HepG2 (cell line): ENCODE measurements around the gene ACAA2. TPM values are rescaled to one million over a fixed set of nuclear protein-coding genes. Genes with fewer than 3 reads are reported as not detected.

Source experiments
- ASH2L ChIP-seq: fragments of 300-600, 200-600 bp; sonication (generic); IDR thresholded peaks from 2 replicates; pipeline ENCODE4 v1.7.0; 2017; ENCODE audit warnings: low read depth, mild to moderate bottlenecking, moderate library complexity, mixed read lengths, low read length; ENCODE audit not compliant: insufficient read length
- CHCHD3 ChIP-seq: sonication (generic); formaldehyde crosslinking; IDR thresholded peaks from 2 replicates; pipeline ENCODE4 v1.8.0; 2022; ENCODE audit warnings: mild to moderate bottlenecking, missing genetic modification reagents, moderate library complexity
- DRAP1 ChIP-seq: IDR thresholded peaks from 2 replicates; pipeline ENCODE4 v1.6.1; 2016; ENCODE audit warnings: missing genetic modification reagents, missing compliant biosample characterization
- FOXA1 ChIP-seq, 2 experiments: fragments of 450-650 bp in 1 of 2; sonication (generic) in 1 of 2; formaldehyde crosslinking in 1 of 2; IDR thresholded peaks; 2 replicates each; pipeline versions ENCODE4 v1.4.0 to v1.6.1; 2016 to 2020; ENCODE audit warnings: missing genetic modification reagents in 1 of 2
- GABPA ChIP-seq, 2 experiments: IDR thresholded peaks; 2 replicates each; pipeline ENCODE4 v1.6.1; 2011 to 2016; ENCODE audit warnings: low read depth in 2 of 2, low read length in 1 of 2, missing biosample characterization in 1 of 2, missing genetic modification characterization in 1 of 2
- GLI4 ChIP-seq: sonication (generic); formaldehyde crosslinking; IDR thresholded peaks from 2 replicates; pipeline ENCODE4 v1.5.1; 2020; ENCODE audit warnings: missing genetic modification reagents, mild to moderate bottlenecking, moderate library complexity, borderline replicate concordance
- KDM5B ChIP-seq: sonication (generic); formaldehyde crosslinking; IDR thresholded peaks from 2 replicates; pipeline ENCODE4 v1.4.0; 2020; ENCODE audit warnings: missing genetic modification reagents, mild to moderate bottlenecking, borderline replicate concordance
- MAFF ChIP-seq: IDR thresholded peaks from 2 replicates; pipeline ENCODE4 v1.6.1; 2011; ENCODE audit warnings: low read depth, low read length, improper control_type of control experiment
- NCOA2 ChIP-seq: sonication (generic); formaldehyde crosslinking; IDR thresholded peaks from 2 replicates; pipeline ENCODE4 v1.8.0; 2022; ENCODE audit warnings: inconsistent platforms
- SMAD1 ChIP-seq: sonication (generic); formaldehyde crosslinking; IDR thresholded peaks from 2 replicates; pipeline ENCODE4 v1.4.0; 2020; ENCODE audit warnings: missing genetic modification reagents, low read depth, mild to moderate bottlenecking, borderline replicate concordance
- SMARCE1 ChIP-seq: fragments of 450-650 bp; IDR thresholded peaks from 2 replicates; pipeline ENCODE4 v1.6.1; 2017; ENCODE audit warnings: borderline replicate concordance
- STAT5B ChIP-seq: sonication (generic); formaldehyde crosslinking; IDR thresholded peaks from 2 replicates; pipeline ENCODE4 v1.4.0; 2020; ENCODE audit warnings: missing genetic modification reagents
- TEF ChIP-seq: sonication (generic); formaldehyde crosslinking; IDR thresholded peaks from 2 replicates; pipeline ENCODE4 v1.5.0; 2020; ENCODE audit warnings: missing genetic modification reagents
- ZBTB40 ChIP-seq, 2 experiments: fragments of 450-650 bp in 1 of 2; sonication (generic) in 1 of 2; formaldehyde crosslinking in 1 of 2; IDR thresholded peaks; 2 replicates each; pipeline versions ENCODE4 v1.6.1 to v1.8.0; 2016 to 2022; ENCODE audit warnings: antibody characterized with exemption in 1 of 2, mild to moderate bottlenecking in 1 of 2, missing genetic modification reagents in 1 of 2
- ZNF136 ChIP-seq: sonication (generic); formaldehyde crosslinking; IDR thresholded peaks from 2 replicates; pipeline ENCODE4 v1.8.1; 2022; ENCODE audit warnings: low read depth, mild to moderate bottlenecking, moderate library complexity, missing genetic modification reagents
- ZNF75D ChIP-seq: sonication (generic); formaldehyde crosslinking; IDR thresholded peaks from 2 replicates; pipeline ENCODE4 v1.8.1; 2023; ENCODE audit warnings: missing genetic modification reagents, mild to moderate bottlenecking, borderline replicate concordance
- polyA plus RNA-seq, 8 experiments: library from polyadenylated mRNA; depleted of rRNA in 3 of 8; stranded (reverse) in 7 of 8; unstranded in 1 of 8; fragments of >200 nt; fragmentation: Illumina TruSeq in 4 of 8; extraction: Trizol in 4 of 8; gene quantifications; 2 replicates each; pipeline versions ENCODE4 v1.2.1 to v1.2.3, GENCODE V29; 2011 to 2016; ENCODE audit warnings: low read depth in 4 of 8, missing spikeins in 1 of 8, mixed read lengths in 1 of 8; ENCODE audit not compliant: insufficient read depth in 1 of 8
- total RNA-seq, 5 experiments: library from RNA; depleted of rRNA; stranded (reverse); fragments of >200 nt; fragmentation: Illumina TruSeq; extraction: Trizol; gene quantifications; 2 replicates each; pipeline ENCODE4 v1.2.3, GENCODE V29; 2016; ENCODE audit warnings: low read depth in 1 of 5

The ACAA2 gene
- total and polyA plus RNA-seq, 2 of the 13 experiments (the other 11 are each of a cell fraction or from before 2014, with no cell fraction given), result 51.6 to 182 TPM

GRCh38 chr18:49813319-49814146 lies at the start of gene ACAA2 (continued):
- TF ChIP-seq ZBTB40 (IDR thresholded peaks at IDR 0.05), result no peak
- TF ChIP-seq ZBTB40 (CRISPR knock-in tag; IDR thresholded peaks at IDR 0.05), result no peak; the same call in 1 of the 2 replicates
- peak; percentile 38; the same call in 1 of the 2 replicates for TF ChIP-seq SMAD1
- no peak for TF ChIP-seq STAT5B (CRISPR knock-in tag)
- no peak for TF ChIP-seq GLI4 (CRISPR knock-in tag)
- no peak for TF ChIP-seq ZNF75D (CRISPR knock-in tag)
- TF ChIP-seq MAFF, result no peak
- TF ChIP-seq CHCHD3 (CRISPR knock-in tag), result no peak
- no peak for TF ChIP-seq NCOA2 (CRISPR knock-in tag)
- no peak for TF ChIP-seq SMARCE1
- no peak for TF ChIP-seq FOXA1 (IDR thresholded peaks at IDR 0.05)
- TF ChIP-seq FOXA1 (CRISPR knock-in tag; IDR thresholded peaks at IDR 0.05), result no peak
- no peak; the same call in 1 of the 2 replicates for TF ChIP-seq DRAP1 (CRISPR knock-in tag)
- TF ChIP-seq KDM5B, result peak; percentile 81
- 0 out of 2 replicates have a peak, but pooled peaks have one; percentile 9 for TF ChIP-seq ZNF136 (CRISPR knock-in tag)
- peak; percentile 78 for TF ChIP-seq ASH2L
- no peak for TF ChIP-seq TEF (CRISPR knock-in tag)
- TF ChIP-seq GABPA (IDR thresholded peaks at IDR 0.05; ENCODE audit: low read depth, low read length), result no peak
- peak; percentile 40; the same call in 1 of the 2 replicates for TF ChIP-seq GABPA (CRISPR knock-in tag; IDR thresholded peaks at IDR 0.05; ENCODE audit: low read depth)
